Measurements from ENCODE around the gene CARD19.

CARD19 gene

GRCh38 chr9:93095205-93096130 is 549 bp upstream of the CARD19 start:
- no peak for TF ChIP-seq CTCF (IDR thresholded peaks at IDR 0.05; ENCODE audit: low read depth, low read length, missing control alignments)
- peak overlapping the region; percentile 82 for H3K4me3 ChIP-seq (ENCODE audit: low read depth, low read length)
- in situ Hi-C loops (cut with HindIII; ENCODE audit: low sequenced_read_pairs): no loop called here
- peak; percentile 94 for DNase-seq (ENCODE audit: low read depth)

DNA sequence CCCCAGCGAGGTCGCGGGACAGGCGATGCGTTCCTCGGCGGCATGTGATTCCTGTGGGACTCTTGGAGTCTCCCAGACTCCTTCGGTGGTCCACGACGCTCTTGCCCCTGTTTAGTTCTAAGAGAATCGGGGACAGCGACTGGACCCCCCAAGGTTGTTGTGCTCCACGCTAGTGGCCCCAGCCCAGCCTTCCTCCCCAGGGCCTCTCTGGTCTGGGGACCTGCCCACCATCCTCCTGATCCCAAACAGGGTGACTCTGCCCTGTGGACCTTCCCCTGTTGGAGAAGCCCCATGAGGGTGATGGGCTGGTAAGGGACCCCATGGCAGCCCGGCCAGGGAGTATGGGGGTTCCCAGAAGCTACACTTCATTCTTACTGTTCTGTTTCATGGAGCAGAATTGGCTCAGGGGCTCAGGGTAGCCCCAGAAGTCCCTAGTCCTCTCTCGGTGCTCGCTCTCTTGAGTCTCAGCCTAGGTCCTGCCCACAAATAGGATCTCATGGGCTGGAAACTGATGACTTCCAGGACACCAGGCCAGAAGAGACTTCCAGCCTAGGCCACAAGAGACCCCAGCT is 880 bp downstream of the CARD19 start:
- peak overlapping the region; percentile 82 for H3K4me3 ChIP-seq (ENCODE audit: low read depth, low read length)
- no peak for DNase-seq (ENCODE audit: low read depth)
- in situ Hi-C loops (cut with HindIII; ENCODE audit: low sequenced_read_pairs): no loop called here
- TF ChIP-seq CTCF (IDR thresholded peaks at IDR 0.05; ENCODE audit: low read depth, low read length, missing control alignments): no peak

- no peak for TF ChIP-seq CTCF (IDR thresholded peaks at IDR 0.05; ENCODE audit: low read depth, low read length, missing control alignments)
- in situ Hi-C loops (cut with HindIII; ENCODE audit: low sequenced_read_pairs): no loop called here
- no peak for DNase-seq (ENCODE audit: low read depth)
- peak overlapping the region; percentile 82 for H3K4me3 ChIP-seq (ENCODE audit: low read depth, low read length)
These were observed 1.6 kb downstream of the CARD19 start for GRCh38 chr9:93097511-93098201.

- peak; percentile 98 for DNase-seq (ENCODE audit: low read depth)
- TF ChIP-seq CTCF (IDR thresholded peaks at IDR 0.05; ENCODE audit: low read depth, low read length, missing control alignments): no peak
- peak overlapping the region; percentile 82 for H3K4me3 ChIP-seq (ENCODE audit: low read depth, low read length)
- in situ Hi-C loops (cut with HindIII; ENCODE audit: low sequenced_read_pairs): no loop called here
These were observed 2.4 kb downstream of the CARD19 start for GRCh38 chr9:93098236-93098946.

GRCh38 chr9:93099551-93100275 is 3.7 kb downstream of the CARD19 start:
- TF ChIP-seq CTCF (IDR thresholded peaks at IDR 0.05; ENCODE audit: low read depth, low read length, missing control alignments): no peak
- H3K4me3 ChIP-seq (ENCODE audit: low read depth, low read length): no peak overlapping the region
- in situ Hi-C loops (cut with HindIII; ENCODE audit: low sequenced_read_pairs): no loop called here
- no peak for DNase-seq (ENCODE audit: low read depth)

All from astrocyte of the cerebellum (primary cell).